ENCODE measurements around the gene ANXA2R.
A peak's percentile ranks its signal among the peaks of the same experiment; 100 is the strongest.

The ANXA2R gene

GRCh38 chr5:43051684-43052083 lies 11.6 kb upstream of the ANXA2R start:
- no peak overlapping the region for H3K4me3 ChIP-seq (ENCODE audit: low read length)
- H3K27me3 ChIP-seq (replicated peaks; ENCODE audit: control insufficient read depth, insufficient read depth, low read length): no peaks in the 10 kb centered on the region
- DNase-seq (ENCODE audit: low read depth): no peak
- peaks cover 8% of the 10 kb centered on the region for H3K4me1 ChIP-seq (ENCODE audit: control insufficient read depth, insufficient read depth, low read length)
- no peaks in the 10 kb centered on the region for H3K9me3 ChIP-seq (ENCODE audit: control insufficient read depth, low read length)
- H3K36me3 ChIP-seq (ENCODE audit: control insufficient read depth, insufficient read depth, low read length, severe bottlenecking): no peaks in the 10 kb centered on the region
- no peak overlapping the region for H3K9ac ChIP-seq (ENCODE audit: low read length)

DNA sequence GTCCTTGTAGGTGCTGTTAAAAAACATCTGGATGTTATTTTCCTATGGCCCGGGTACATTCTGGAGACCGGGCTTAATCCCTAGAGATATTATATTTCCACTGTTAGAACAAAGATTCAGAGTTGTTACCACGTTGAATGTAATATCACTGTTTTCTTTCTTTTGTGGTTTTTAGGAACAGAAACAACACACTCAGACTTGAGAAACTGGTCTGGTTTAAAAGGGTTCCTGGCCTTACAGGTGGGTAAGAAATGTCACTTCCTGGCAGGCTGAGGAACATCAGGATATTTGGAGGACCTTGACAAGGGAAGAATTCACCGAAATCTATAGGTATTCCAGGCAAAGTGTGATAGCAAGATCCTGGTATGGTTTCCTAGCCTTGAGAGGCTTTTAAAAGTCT lies 10.3 kb upstream of the ANXA2R start:
- peaks cover 8% of the 10 kb centered on the region for H3K4me1 ChIP-seq (ENCODE audit: control insufficient read depth, insufficient read depth, low read length)
- H3K27me3 ChIP-seq (replicated peaks; ENCODE audit: control insufficient read depth, insufficient read depth, low read length): no peaks in the 10 kb centered on the region
- H3K4me3 ChIP-seq (ENCODE audit: low read length): no peak overlapping the region
- no peak overlapping the region for H3K9ac ChIP-seq (ENCODE audit: low read length)
- peak; percentile 75 for DNase-seq (ENCODE audit: low read depth)
- H3K9me3 ChIP-seq (ENCODE audit: control insufficient read depth, low read length): no peaks in the 10 kb centered on the region
- no peaks in the 10 kb centered on the region for H3K36me3 ChIP-seq (ENCODE audit: control insufficient read depth, insufficient read depth, low read length, severe bottlenecking)

GRCh38 chr5:43049236-43049635 lies 9.1 kb upstream of the ANXA2R start:
- Histone ChIP-seq H3K9me3 (ENCODE audit: control insufficient read depth, low read length) (no peaks in the 10 kb centered on the region), H3K27me3 (replicated peaks; ENCODE audit: control insufficient read depth, insufficient read depth, low read length) (no peaks in the 10 kb centered on the region), H3K9ac (ENCODE audit: low read length) (no peak overlapping the region), H3K4me1 (ENCODE audit: control insufficient read depth, insufficient read depth, low read length) (peaks cover 13% of the 10 kb centered on the region), H3K36me3 (ENCODE audit: control insufficient read depth, insufficient read depth, low read length, severe bottlenecking) (no peaks in the 10 kb centered on the region), H3K4me3 (ENCODE audit: low read length) (no peak overlapping the region)
- peak; percentile 86 for DNase-seq (ENCODE audit: low read depth)

DNA sequence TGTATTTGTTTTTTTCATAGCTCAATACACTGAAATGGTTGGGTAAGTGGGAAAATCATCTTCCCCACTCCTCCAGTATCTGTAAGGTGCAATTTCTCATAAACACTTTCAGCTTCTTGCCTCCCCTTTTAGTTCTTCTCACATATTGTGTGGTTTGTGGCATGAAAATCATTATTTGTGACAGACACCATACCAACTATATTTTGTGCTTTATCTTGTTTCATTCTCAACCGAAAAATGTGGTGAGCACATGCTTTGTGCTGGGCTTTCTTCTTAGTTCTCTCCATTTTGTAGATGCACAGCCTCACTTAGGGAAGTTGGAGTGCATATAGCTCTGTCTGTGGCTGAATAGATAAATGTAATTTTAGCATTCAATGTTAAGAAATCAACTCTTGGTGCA lies 6.4 kb upstream of the ANXA2R start:
- DNase-seq (ENCODE audit: low read depth): no peak
- Histone ChIP-seq H3K27me3 (replicated peaks; ENCODE audit: control insufficient read depth, insufficient read depth, low read length) (no peaks in the 10 kb centered on the region), H3K36me3 (ENCODE audit: control insufficient read depth, insufficient read depth, low read length, severe bottlenecking) (no peaks in the 10 kb centered on the region), H3K4me1 (ENCODE audit: control insufficient read depth, insufficient read depth, low read length) (peaks cover 15% of the 10 kb centered on the region), H3K4me3 (ENCODE audit: low read length) (no peak overlapping the region), H3K9me3 (ENCODE audit: control insufficient read depth, low read length) (no peaks in the 10 kb centered on the region), H3K9ac (ENCODE audit: low read length) (no peak overlapping the region)

GRCh38 chr5:43045236-43045635 lies 5.1 kb upstream of the ANXA2R start:
- Histone ChIP-seq H3K9me3 (ENCODE audit: control insufficient read depth, low read length) (no peaks in the 10 kb centered on the region), H3K9ac (ENCODE audit: low read length) (no peak overlapping the region), H3K27me3 (replicated peaks; ENCODE audit: control insufficient read depth, insufficient read depth, low read length) (no peaks in the 10 kb centered on the region), H3K4me1 (ENCODE audit: control insufficient read depth, insufficient read depth, low read length) (peaks cover 15% of the 10 kb centered on the region), H3K36me3 (ENCODE audit: control insufficient read depth, insufficient read depth, low read length, severe bottlenecking) (no peaks in the 10 kb centered on the region), H3K4me3 (ENCODE audit: low read length) (no peak overlapping the region)
- DNase-seq (ENCODE audit: low read depth): no peak

DNA sequence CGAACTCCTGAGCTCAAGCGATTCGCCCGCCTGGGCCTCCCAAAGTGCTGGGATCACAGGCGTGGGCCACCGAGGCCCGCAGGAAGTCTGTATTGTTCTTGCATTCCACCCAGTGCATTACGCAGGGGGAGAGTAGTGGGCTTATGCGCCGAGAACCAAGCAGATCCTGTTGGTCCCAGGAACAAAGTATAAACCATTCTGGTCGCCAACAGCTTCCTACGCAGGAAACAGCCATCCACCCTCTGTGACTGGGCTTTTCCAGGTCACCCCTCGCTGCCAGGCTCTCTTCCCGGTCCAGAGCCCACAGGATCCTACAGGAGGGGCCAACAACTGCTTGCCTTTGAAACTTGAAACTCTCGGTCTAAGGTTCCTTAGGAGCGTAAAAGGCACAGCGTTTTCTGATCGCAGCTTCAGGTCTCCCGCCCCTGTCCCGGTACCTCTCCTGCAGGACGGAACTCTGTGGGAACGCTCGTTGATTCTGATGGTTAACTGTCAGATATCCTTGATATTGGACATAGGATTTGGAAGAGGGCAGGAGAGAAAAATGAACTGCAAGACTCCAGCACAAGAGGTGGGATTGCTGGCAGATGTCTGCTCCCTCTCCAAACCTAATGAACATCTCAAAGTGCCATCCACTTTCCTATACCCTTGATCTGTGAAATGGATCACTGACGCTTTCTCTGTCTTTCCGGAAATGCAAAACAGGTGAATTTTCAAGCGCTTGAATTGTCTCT lies 4.2 kb upstream of the ANXA2R start:
- no peaks in the 10 kb centered on the region for H3K27me3 ChIP-seq (replicated peaks; ENCODE audit: control insufficient read depth, insufficient read depth, low read length)
- peak overlapping the region; percentile 77 for H3K4me3 ChIP-seq (ENCODE audit: low read length)
- peak; percentile 80 for DNase-seq (ENCODE audit: low read depth)
- peak overlapping the region; percentile 35 for H3K9ac ChIP-seq (ENCODE audit: low read length)
- H3K4me1 ChIP-seq (ENCODE audit: control insufficient read depth, insufficient read depth, low read length): peaks cover 18% of the 10 kb centered on the region
- no peaks in the 10 kb centered on the region for H3K36me3 ChIP-seq (ENCODE audit: control insufficient read depth, insufficient read depth, low read length, severe bottlenecking)
- no peaks in the 10 kb centered on the region for H3K9me3 ChIP-seq (ENCODE audit: control insufficient read depth, low read length)

- Histone ChIP-seq H3K4me3 (ENCODE audit: low read length) (peak overlapping the region; percentile 90), H3K36me3 (ENCODE audit: control insufficient read depth, insufficient read depth, low read length, severe bottlenecking) (no peaks in the 10 kb centered on the region), H3K9ac (ENCODE audit: low read length) (peak overlapping the region; percentile 84), H3K27me3 (replicated peaks; ENCODE audit: control insufficient read depth, insufficient read depth, low read length) (no peaks in the 10 kb centered on the region), H3K4me1 (ENCODE audit: control insufficient read depth, insufficient read depth, low read length) (peaks cover 22% of the 10 kb centered on the region), H3K9me3 (ENCODE audit: control insufficient read depth, low read length) (no peaks in the 10 kb centered on the region)
- no peak for DNase-seq (ENCODE audit: low read depth)
These were observed 3.3 kb upstream of the ANXA2R start for GRCh38 chr5:43043400-43043756.

GRCh38 chr5:43042626-43043399 lies 2.7 kb upstream of the ANXA2R start:
- Histone ChIP-seq H3K4me1 (ENCODE audit: control insufficient read depth, insufficient read depth, low read length) (peaks cover 26% of the 10 kb centered on the region), H3K9ac (ENCODE audit: low read length) (peak overlapping the region; percentile 84), H3K36me3 (ENCODE audit: control insufficient read depth, insufficient read depth, low read length, severe bottlenecking) (no peaks in the 10 kb centered on the region), H3K4me3 (ENCODE audit: low read length) (peak overlapping the region; percentile 90), H3K9me3 (ENCODE audit: control insufficient read depth, low read length) (no peaks in the 10 kb centered on the region), H3K27me3 (replicated peaks; ENCODE audit: control insufficient read depth, insufficient read depth, low read length) (no peaks in the 10 kb centered on the region)
- DNase-seq (ENCODE audit: low read depth): peak; percentile 87

GRCh38 chr5:43042176-43042625 lies 2.1 kb upstream of the ANXA2R start:
- H3K9me3 ChIP-seq (ENCODE audit: control insufficient read depth, low read length): no peaks in the 10 kb centered on the region

GRCh38 chr5:43041669-43042175 lies 1.6 kb upstream of the ANXA2R start:
- no peaks in the 10 kb centered on the region for H3K9me3 ChIP-seq (ENCODE audit: control insufficient read depth, low read length)
- no peaks in the 10 kb centered on the region for H3K27me3 ChIP-seq (replicated peaks; ENCODE audit: control insufficient read depth, insufficient read depth, low read length)
- H3K36me3 ChIP-seq (ENCODE audit: control insufficient read depth, insufficient read depth, low read length, severe bottlenecking): no peaks in the 10 kb centered on the region
- H3K4me1 ChIP-seq (ENCODE audit: control insufficient read depth, insufficient read depth, low read length): peaks cover 26% of the 10 kb centered on the region
- DNase-seq (ENCODE audit: low read depth): peak; percentile 80
- peak overlapping the region; percentile 90 for H3K4me3 ChIP-seq (ENCODE audit: low read length)
- H3K9ac ChIP-seq (ENCODE audit: low read length): peak overlapping the region; percentile 84

More at GRCh38 chr5:43042176-43042625, 2.1 kb upstream of the ANXA2R start:
- peak; percentile 68 for DNase-seq (ENCODE audit: low read depth)
- Histone ChIP-seq H3K9ac (ENCODE audit: low read length) (peak overlapping the region; percentile 84), H3K27me3 (replicated peaks; ENCODE audit: control insufficient read depth, insufficient read depth, low read length) (no peaks in the 10 kb centered on the region), H3K4me3 (ENCODE audit: low read length) (peak overlapping the region; percentile 90), H3K36me3 (ENCODE audit: control insufficient read depth, insufficient read depth, low read length, severe bottlenecking) (no peaks in the 10 kb centered on the region), H3K4me1 (ENCODE audit: control insufficient read depth, insufficient read depth, low read length) (peaks cover 26% of the 10 kb centered on the region)

DNA sequence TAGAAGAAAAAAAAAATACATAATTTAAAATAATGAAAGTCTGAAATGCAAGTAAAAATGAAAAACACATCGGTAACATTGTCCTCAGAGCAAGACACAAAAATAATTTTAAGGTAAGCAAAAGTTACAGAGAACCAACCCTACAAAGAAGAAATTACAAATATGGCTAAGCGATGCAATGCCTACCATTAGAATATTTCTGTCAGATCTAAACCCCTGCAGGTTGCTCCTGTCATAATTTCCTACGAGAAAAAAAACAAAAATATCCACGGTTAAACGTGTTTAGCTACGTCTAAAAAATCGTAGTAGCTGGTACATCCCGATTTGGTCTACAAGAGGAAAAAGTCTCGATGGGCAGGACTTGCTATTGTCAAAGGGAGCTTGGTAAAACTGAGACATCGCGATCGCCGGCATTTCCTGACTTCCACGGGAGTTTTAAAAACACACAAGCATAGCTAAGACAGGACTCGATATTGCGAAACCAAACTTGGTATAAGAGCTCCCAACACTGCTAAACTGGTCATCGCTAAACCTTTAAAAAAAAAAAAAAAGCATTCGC lies 1.1 kb upstream of the ANXA2R start:
- no peaks in the 10 kb centered on the region for H3K9me3 ChIP-seq (ENCODE audit: control insufficient read depth, low read length)
- H3K4me1 ChIP-seq (ENCODE audit: control insufficient read depth, insufficient read depth, low read length): peaks cover 26% of the 10 kb centered on the region
- H3K36me3 ChIP-seq (ENCODE audit: control insufficient read depth, insufficient read depth, low read length, severe bottlenecking): no peaks in the 10 kb centered on the region
- peak overlapping the region; percentile 84 for H3K9ac ChIP-seq (ENCODE audit: low read length)
- peak overlapping the region; percentile 90 for H3K4me3 ChIP-seq (ENCODE audit: low read length)
- no peaks in the 10 kb centered on the region for H3K27me3 ChIP-seq (replicated peaks; ENCODE audit: control insufficient read depth, insufficient read depth, low read length)
- DNase-seq (ENCODE audit: low read depth): peak; percentile 89
